GM13976 (cell line): ENCODE measurements around the gene COA1.
A peak's percentile ranks its signal among the peaks of the same experiment; 100 is the strongest.

ENCODE experiments used
- DNase-seq: peaks from one replicate; pipeline ENCODE4 v3.0.0; 2012; ENCODE audit warnings: low spot score
- CTCF ChIP-seq: IDR thresholded peaks from 2 replicates; pipeline ENCODE4 v1.5.1; 2012; ENCODE audit warnings: borderline replicate concordance, mild to moderate bottlenecking; ENCODE audit not compliant: insufficient read depth; ENCODE audit errors: extremely low read depth, missing control alignments, control extremely low read depth
- in situ Hi-C: fragments of 300-500 bp; cut with MboI; formaldehyde crosslinking; loops from one replicate; pipeline ENCODE4 v1.12.0; 2022; ENCODE audit warnings: low sequenced_read_pairs, mixed read lengths, inconsistent platforms; ENCODE audit not compliant: unreplicated experiment

COA1 gene

GRCh38 chr7:43666938-43667337 lies 62.4 kb downstream of the COA1 start:
- no peak for DNase-seq
- in situ Hi-C loops = no loop called here
- no peak for TF ChIP-seq CTCF

- in situ Hi-C loops = no loop called here
- TF ChIP-seq CTCF = no peak
- DNase-seq = no peak
Observed at GRCh38 chr7:43664681-43665080, 64.6 kb downstream of the COA1 start.

GRCh38 chr7:43660141-43660540 lies 69.2 kb downstream of the COA1 start:
- no peak for TF ChIP-seq CTCF
- in situ Hi-C loops = no loop called here
- DNase-seq = no peak

- TF ChIP-seq CTCF = no peak
- no peak for DNase-seq
- in situ Hi-C loops = no loop called here
Observed at GRCh38 chr7:43659549-43659896, 69.8 kb downstream of the COA1 start.

DNA sequence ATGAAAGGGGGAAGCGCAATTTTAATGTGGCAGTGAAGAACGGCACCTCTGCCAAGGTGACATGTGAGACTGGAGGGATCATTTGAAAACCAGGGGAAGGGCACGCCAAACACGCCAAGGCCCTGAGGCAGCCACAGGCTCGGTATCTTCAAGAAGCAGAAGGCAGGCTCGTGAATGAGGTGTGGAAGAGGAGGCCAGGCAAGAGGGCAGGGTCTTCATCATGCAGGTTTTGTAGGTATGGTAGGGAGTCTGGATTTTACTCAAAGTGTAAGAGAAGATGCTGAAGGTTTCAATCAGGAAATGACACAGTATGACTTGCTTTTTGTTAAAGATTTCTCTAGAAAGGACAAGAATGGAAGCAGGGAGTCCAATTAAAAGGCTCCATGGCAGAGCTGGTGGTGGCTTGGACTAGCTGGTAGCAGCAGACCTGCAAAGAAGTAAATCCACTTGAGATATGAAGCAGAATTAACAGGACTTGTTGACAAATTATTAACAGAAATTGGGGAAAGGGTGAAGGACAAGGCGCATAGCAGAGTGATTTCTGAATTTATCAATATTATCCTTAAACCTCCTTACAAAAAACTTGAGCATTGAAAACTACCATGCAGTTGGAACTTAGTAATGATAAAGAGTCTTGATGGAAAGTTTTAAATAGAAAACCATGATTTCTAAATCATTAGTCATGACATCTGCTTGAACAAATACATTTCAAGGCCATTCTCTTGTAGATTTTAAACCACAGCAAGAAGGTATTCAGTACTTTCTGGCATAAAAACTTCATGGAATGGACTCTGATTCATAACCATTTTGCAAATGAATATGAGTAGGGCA lies 70.4 kb downstream of the COA1 start:
- no peak for TF ChIP-seq CTCF
- in situ Hi-C loops = no loop called here
- peak; percentile 57 for DNase-seq

GRCh38 chr7:43656997-43657396 lies 72.3 kb downstream of the COA1 start:
- TF ChIP-seq CTCF = no peak
- in situ Hi-C loops = no loop called here
- DNase-seq = no peak
